Activated T-cell treated with anti-CD3 and anti-CD28 coated beads, Interleukin-2, amount 50 U/mL, for 72 hours (primary cell): Measurements from ENCODE around the gene CEACAM19. TPM values are rescaled to one million over a fixed set of nuclear protein-coding genes. Genes with fewer than 3 reads are reported as not detected.
"Not testable (repeated sequence)": the region's sequence is repeated elsewhere in the genome, so short reads cannot be mapped to it uniquely, and the experiment has no call there.

Experiments used
- ATAC-seq, 2 donors: fragments of 150-1000 bp; cut with Tn5 transposase; replicated peaks in 1 of 2; 2 replicates each; pipeline ENCODE4 v1.10.0; 2021; ENCODE audit warnings: moderate library complexity in 2 of 2, mild to moderate bottlenecking in 1 of 2
- DNase-seq, 2 donors: peaks; one replicate each; pipeline ENCODE4 v3.0.0; 2021 to 2022; ENCODE audit warnings: mixed read lengths in 1 of 2
- H3K27ac Mint-ChIP-seq: one replicate; pipeline ENCODE4 v1.8.0; 2022; ENCODE audit warnings: mild to moderate bottlenecking, moderate library complexity, mixed read lengths
- H3K27me3 Mint-ChIP-seq: one replicate; pipeline ENCODE4 v1.8.0; 2022; ENCODE audit warnings: low read depth, mixed read lengths
- H3K36me3 Mint-ChIP-seq, 2 donors: one replicate each; pipeline ENCODE4 v1.8.0; 2022; ENCODE audit warnings: mixed read lengths in 2 of 2, mild to moderate bottlenecking in 1 of 2; ENCODE audit not compliant: insufficient read depth in 2 of 2
- H3K4me1 Mint-ChIP-seq: one replicate; pipeline ENCODE4 v1.8.0; 2022; ENCODE audit warnings: low read depth, mixed read lengths
- H3K4me3 Mint-ChIP-seq, 2 donors: one replicate each; pipeline ENCODE4 v1.8.0; 2022; ENCODE audit warnings: mild to moderate bottlenecking in 2 of 2, mixed read lengths in 2 of 2, moderate library complexity in 2 of 2
- H3K9me3 Mint-ChIP-seq, 2 donors: one replicate each; pipeline ENCODE4 v1.8.0; 2022; ENCODE audit warnings: mixed read lengths in 2 of 2
- total RNA-seq, 2 donors: library from RNA; stranded (reverse); gene quantifications; one replicate each; pipeline ENCODE4 v1.2.3, GENCODE V29; 2022

Gene CEACAM19
- total RNA-seq, result 1 to 10 TPM; 3.0 to 4.3 TPM

- no peaks in the 10 kb centered on the region for H3K36me3 Mint-ChIP-seq
- no peaks in the 10 kb centered on the region for H3K27me3 Mint-ChIP-seq
- no peak within 1 kb of the TSS for H3K4me3 Mint-ChIP-seq
- no peak within 1 kb of the TSS for H3K27ac Mint-ChIP-seq
- H3K4me1 Mint-ChIP-seq, result no peaks in the 10 kb centered on the region
- H3K9me3 Mint-ChIP-seq, result no peaks in the 10 kb centered on the region
- peak in 1 of 2 donors; percentile 33 for ATAC-seq
- DNase-seq, result no peak
Observed at GRCh38 chr19:44671400-44671799, at the start of gene CEACAM19. TSS of gene CEACAM19 (plus strand) at chr19:44671482. CDS start at chr19:44671932, 450 bp downstream.

- no peak for DNase-seq
- ATAC-seq, result no peak
- peaks cover 10% of the 10 kb centered on the region for H3K27me3 Mint-ChIP-seq
Observed at GRCh38 chr19:44623080-44623479, 48.2 kb upstream of the CEACAM19 start.

GRCh38 chr19:44623626-44624025 is 47.7 kb upstream of the CEACAM19 start:
- DNase-seq (no peak), ATAC-seq (no peak)
- Mint-ChIP-seq H3K9me3 (peaks cover 0 to 3% of the 10 kb centered on the region in 2 donors), H3K4me3 (no peak overlapping the region), H3K36me3 (no peaks in the 10 kb centered on the region), H3K27me3 (peaks cover 10% of the 10 kb centered on the region), H3K27ac (no peak overlapping the region), H3K4me1 (no peaks in the 10 kb centered on the region)

More at GRCh38 chr19:44623080-44623479, 48.2 kb upstream of the CEACAM19 start:
- no peak overlapping the region for H3K4me3 Mint-ChIP-seq
- H3K36me3 Mint-ChIP-seq, result no peaks in the 10 kb centered on the region
- H3K9me3 Mint-ChIP-seq, result peaks cover 0 to 3% of the 10 kb centered on the region in 2 donors
- no peaks in the 10 kb centered on the region for H3K4me1 Mint-ChIP-seq
- H3K27ac Mint-ChIP-seq, result no peak overlapping the region

GRCh38 chr19:44624840-44625354 is 46.4 kb upstream of the CEACAM19 start:
- no peak for DNase-seq
- Mint-ChIP-seq H3K4me1 (no peaks in the 10 kb centered on the region), H3K9me3 (peaks cover 0 to 3% of the 10 kb centered on the region in 2 donors), H3K27me3 (peaks cover 10% of the 10 kb centered on the region), H3K36me3 (no peaks in the 10 kb centered on the region), H3K4me3 (no peak overlapping the region), H3K27ac (no peak overlapping the region)
- no peak for ATAC-seq

GRCh38 chr19:44625637-44626036 is 45.6 kb upstream of the CEACAM19 start:
- ATAC-seq, H3K36me3 Mint-ChIP-seq, DNase-seq, H3K4me1 Mint-ChIP-seq, H3K27ac Mint-ChIP-seq, H3K9me3 Mint-ChIP-seq, H3K4me3 Mint-ChIP-seq: not testable (repeated sequence)
- peaks cover 16% of the 10 kb centered on the region for H3K27me3 Mint-ChIP-seq

- ATAC-seq (no peak), DNase-seq (no peak)
- no peak overlapping the region for H3K27ac Mint-ChIP-seq
- no peaks in the 10 kb centered on the region for H3K36me3 Mint-ChIP-seq
- H3K4me1 Mint-ChIP-seq, result no peaks in the 10 kb centered on the region
- H3K4me3 Mint-ChIP-seq, result no peak overlapping the region
- H3K27me3 Mint-ChIP-seq, result peaks cover 18% of the 10 kb centered on the region
- peaks cover 0 to 3% of the 10 kb centered on the region in 2 donors for H3K9me3 Mint-ChIP-seq
Observed at GRCh38 chr19:44626048-44626624, 45.1 kb upstream of the CEACAM19 start.

- no peak overlapping the region for H3K27ac Mint-ChIP-seq
- peaks cover 0 to 3% of the 10 kb centered on the region in 2 donors for H3K9me3 Mint-ChIP-seq
- no peaks in the 10 kb centered on the region for H3K36me3 Mint-ChIP-seq
- H3K4me3 Mint-ChIP-seq, result no peak overlapping the region
- ATAC-seq (no peak), DNase-seq (no peak)
- H3K4me1 Mint-ChIP-seq, result no peaks in the 10 kb centered on the region
- H3K27me3 Mint-ChIP-seq, result peaks cover 18% of the 10 kb centered on the region
Observed at GRCh38 chr19:44627631-44628030, 43.7 kb upstream of the CEACAM19 start.

GRCh38 chr19:44628793-44629192 is 42.5 kb upstream of the CEACAM19 start:
- no peaks in the 10 kb centered on the region for H3K4me1 Mint-ChIP-seq
- H3K27ac Mint-ChIP-seq, result no peak overlapping the region
- H3K9me3 Mint-ChIP-seq, result peaks cover 0 to 3% of the 10 kb centered on the region in 2 donors
- H3K36me3 Mint-ChIP-seq, result no peaks in the 10 kb centered on the region
- no peak for DNase-seq
- no peak for ATAC-seq
- no peak overlapping the region for H3K4me3 Mint-ChIP-seq
- H3K27me3 Mint-ChIP-seq, result peaks cover 23% of the 10 kb centered on the region

- H3K27ac Mint-ChIP-seq, H3K9me3 Mint-ChIP-seq, H3K4me1 Mint-ChIP-seq: not testable (repeated sequence)
Observed at GRCh38 chr19:44631611-44632010, 39.7 kb upstream of the CEACAM19 start.

GRCh38 chr19:44634058-44634457 is 37.2 kb upstream of the CEACAM19 start:
- H3K4me3 Mint-ChIP-seq, H3K9me3 Mint-ChIP-seq, ATAC-seq, H3K36me3 Mint-ChIP-seq, DNase-seq, H3K27ac Mint-ChIP-seq, H3K4me1 Mint-ChIP-seq: not testable (repeated sequence)
- peaks cover 33% of the 10 kb centered on the region for H3K27me3 Mint-ChIP-seq

More at GRCh38 chr19:44631611-44632010, 39.7 kb upstream of the CEACAM19 start:
- DNase-seq, H3K4me3 Mint-ChIP-seq, H3K36me3 Mint-ChIP-seq, ATAC-seq: not testable (repeated sequence)
- H3K27me3 Mint-ChIP-seq, result peaks cover 36% of the 10 kb centered on the region

- Mint-ChIP-seq H3K9me3 (no peaks in the 10 kb centered on the region), H3K27me3 (peaks cover 33% of the 10 kb centered on the region), H3K36me3 (no peaks in the 10 kb centered on the region), H3K27ac (no peak overlapping the region), H3K4me3 (no peak overlapping the region), H3K4me1 (no peaks in the 10 kb centered on the region)
- ATAC-seq (no peak), DNase-seq (no peak)
Observed at GRCh38 chr19:44634785-44635184, 36.5 kb upstream of the CEACAM19 start.

GRCh38 chr19:44635581-44636438 is 35.5 kb upstream of the CEACAM19 start:
- H3K9me3 Mint-ChIP-seq, result no peaks in the 10 kb centered on the region
- peaks cover 26% of the 10 kb centered on the region for H3K27me3 Mint-ChIP-seq
- ATAC-seq (no peak), DNase-seq (no peak)
- H3K36me3 Mint-ChIP-seq, result no peaks in the 10 kb centered on the region
- no peak overlapping the region for H3K4me3 Mint-ChIP-seq
- no peak overlapping the region for H3K27ac Mint-ChIP-seq
- no peaks in the 10 kb centered on the region for H3K4me1 Mint-ChIP-seq
